ENCODE data around the gene CENPM.

Gene CENPM

DNA sequence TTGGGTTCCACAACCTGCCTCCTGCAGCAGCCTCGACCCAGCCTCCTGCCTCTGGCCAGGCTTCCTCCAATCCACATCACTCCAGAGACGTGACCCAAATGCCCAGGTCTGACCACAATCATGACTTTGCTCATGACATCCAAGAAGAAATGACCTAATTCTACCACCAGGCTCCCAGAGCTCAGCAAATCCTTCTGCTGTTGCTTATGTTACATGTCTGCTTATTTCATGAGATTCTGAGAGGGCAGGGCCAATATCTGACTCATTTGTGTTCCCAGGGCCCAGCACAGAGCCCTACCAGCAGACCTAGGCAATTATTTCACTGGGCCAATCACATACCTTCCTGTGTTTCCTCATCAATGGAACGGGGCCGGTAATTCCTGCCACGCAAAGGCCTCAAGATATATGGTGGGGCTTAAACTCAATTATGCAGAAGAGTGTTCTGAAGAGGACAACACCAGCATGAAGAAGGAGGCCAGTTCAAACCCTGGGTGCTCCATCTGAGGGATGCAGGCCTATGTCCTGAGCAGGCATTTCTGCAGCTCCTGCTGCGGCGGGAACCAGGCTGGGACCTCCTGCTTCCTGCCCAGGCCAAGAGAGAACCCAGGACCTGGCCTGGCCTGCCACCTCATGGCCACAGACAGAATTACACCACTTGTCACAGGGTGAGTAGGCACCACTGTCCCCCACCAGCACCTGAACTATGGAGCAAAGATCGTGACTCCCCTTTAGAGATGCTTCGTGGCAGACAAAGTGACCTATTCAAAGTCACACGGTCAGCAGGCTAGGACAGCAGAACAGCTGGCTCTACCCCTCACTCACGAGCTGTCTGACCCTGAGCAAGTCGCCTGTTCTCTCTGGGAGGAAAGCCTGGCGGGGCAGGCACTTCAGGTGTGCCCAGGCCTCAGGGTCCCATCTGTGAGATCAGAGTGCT, 5.9 kb downstream of the CENPM start:
- Histone ChIP-seq H3K27ac (peak overlapping the region in 1 of 2 donors; percentile 25), H3K9me3 (no peaks in the 10 kb centered on the region), H3K27me3 (peaks cover 0 to 3% of the 10 kb centered on the region in 2 donors), H3K4me1 (peaks cover 0 to 11% (median 6%) of the 10 kb centered on the region in 4 donors), H3K36me3 (no peaks in the 10 kb centered on the region), H3K4me3 (no peak overlapping the region)
- TF ChIP-seq, protein P1, sequence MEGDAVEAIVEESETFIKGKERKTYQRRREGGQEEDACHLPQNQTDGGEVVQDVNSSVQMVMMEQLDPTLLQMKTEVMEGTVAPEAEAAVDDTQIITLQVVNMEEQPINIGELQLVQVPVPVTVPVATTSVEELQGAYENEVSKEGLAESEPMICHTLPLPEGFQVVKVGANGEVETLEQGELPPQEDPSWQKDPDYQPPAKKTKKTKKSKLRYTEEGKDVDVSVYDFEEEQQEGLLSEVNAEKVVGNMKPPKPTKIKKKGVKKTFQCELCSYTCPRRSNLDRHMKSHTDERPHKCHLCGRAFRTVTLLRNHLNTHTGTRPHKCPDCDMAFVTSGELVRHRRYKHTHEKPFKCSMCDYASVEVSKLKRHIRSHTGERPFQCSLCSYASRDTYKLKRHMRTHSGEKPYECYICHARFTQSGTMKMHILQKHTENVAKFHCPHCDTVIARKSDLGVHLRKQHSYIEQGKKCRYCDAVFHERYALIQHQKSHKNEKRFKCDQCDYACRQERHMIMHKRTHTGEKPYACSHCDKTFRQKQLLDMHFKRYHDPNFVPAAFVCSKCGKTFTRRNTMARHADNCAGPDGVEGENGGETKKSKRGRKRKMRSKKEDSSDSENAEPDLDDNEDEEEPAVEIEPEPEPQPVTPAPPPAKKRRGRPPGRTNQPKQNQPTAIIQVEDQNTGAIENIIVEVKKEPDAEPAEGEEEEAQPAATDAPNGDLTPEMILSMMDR (IDR thresholded peaks at IDR 0.05) = peak; percentile 97
- DNase-seq = peak; percentile 85 to 89
- intact Hi-C loops (cut with DNase I; ENCODE audit: low total_unique reads) = loop anchor here (2.0 kb wide), 2 partner anchors 194 to 244 kb away; no protein-coding TSS in a partner anchor

DNA sequence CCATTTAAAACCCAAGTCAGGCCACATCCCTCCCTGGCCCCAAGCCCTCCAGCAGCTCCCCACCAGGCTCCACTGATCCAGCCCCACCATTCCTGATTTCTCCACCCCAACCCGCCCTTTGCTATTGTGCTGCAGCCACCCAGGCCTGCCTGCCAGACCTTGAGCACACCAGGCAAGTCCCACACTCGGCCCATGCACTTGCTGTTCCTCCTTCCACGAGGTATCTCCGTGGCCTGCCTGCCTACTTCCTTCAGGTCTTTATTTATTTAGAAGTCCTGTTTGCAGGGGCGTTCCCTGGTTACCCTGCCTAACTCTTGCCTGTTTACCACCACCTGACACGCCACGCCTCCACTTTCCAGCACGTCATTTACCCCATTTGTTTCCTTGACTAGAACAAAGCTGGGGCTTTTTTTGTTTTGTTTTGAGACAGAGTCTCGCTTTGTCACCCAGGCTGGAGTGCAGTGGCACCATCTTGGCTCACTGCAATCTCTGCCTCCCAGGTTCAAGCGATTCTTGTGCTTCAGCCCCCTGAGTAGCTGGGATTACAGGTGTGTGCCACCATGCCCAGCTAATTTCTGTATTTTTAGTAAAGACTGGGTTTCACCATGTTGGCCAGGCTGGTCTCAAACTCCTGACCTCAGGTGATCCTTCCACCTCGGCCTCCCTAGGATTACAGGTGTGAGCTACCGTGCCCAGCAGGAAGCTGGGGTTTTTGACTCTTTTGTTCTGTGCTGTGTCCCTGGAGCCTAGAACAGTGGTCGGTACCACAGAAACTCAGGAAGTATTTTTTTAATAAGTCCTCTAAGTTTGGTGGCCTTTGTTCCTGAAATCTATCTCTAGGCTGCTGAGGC, 6.7 kb downstream of the CENPM start:
- H3K4me1 ChIP-seq = peaks cover 0 to 7% (median 2%) of the 10 kb centered on the region in 4 donors
- peak overlapping the region in 1 of 2 donors; percentile 25 for H3K27ac ChIP-seq
- peaks cover 0 to 3% of the 10 kb centered on the region in 2 donors for H3K27me3 ChIP-seq
- TF ChIP-seq, protein P1 (IDR thresholded peaks at IDR 0.05) = no peak
- no peak for DNase-seq
- no peaks in the 10 kb centered on the region for H3K36me3 ChIP-seq
- intact Hi-C loops (cut with DNase I; ENCODE audit: low total_unique reads) = loop anchor here (2.0 kb wide), 2 partner anchors 193 to 243 kb away; no protein-coding TSS in a partner anchor
- H3K9me3 ChIP-seq = no peaks in the 10 kb centered on the region
- H3K4me3 ChIP-seq = no peak overlapping the region

DNA sequence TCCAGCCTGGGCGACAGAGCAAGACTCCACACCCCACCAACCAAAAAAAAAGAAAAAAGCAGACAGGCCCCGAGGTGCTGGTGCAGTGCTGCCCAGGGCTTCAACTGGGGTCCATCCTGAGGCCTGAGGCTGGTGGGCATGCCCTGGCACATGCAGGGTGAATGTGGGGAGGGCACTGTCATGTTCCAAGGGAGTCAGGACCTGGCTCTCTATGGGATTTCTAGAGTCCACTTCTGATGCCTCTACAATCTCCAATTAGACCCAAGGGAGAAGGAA, 10.1 kb downstream of the CENPM start:
- no peaks in the 10 kb centered on the region for H3K36me3 ChIP-seq
- H3K9me3 ChIP-seq = no peaks in the 10 kb centered on the region
- TF ChIP-seq, protein P1 (IDR thresholded peaks at IDR 0.05) = no peak
- no peak for DNase-seq
- H3K4me3 ChIP-seq = no peak overlapping the region
- peaks cover 0 to 7% (median 2%) of the 10 kb centered on the region in 4 donors for H3K4me1 ChIP-seq
- H3K27ac ChIP-seq = no peak overlapping the region
- H3K27me3 ChIP-seq = no peaks in the 10 kb centered on the region
- intact Hi-C loops (cut with DNase I; ENCODE audit: low total_unique reads) = no loop called here

DNA sequence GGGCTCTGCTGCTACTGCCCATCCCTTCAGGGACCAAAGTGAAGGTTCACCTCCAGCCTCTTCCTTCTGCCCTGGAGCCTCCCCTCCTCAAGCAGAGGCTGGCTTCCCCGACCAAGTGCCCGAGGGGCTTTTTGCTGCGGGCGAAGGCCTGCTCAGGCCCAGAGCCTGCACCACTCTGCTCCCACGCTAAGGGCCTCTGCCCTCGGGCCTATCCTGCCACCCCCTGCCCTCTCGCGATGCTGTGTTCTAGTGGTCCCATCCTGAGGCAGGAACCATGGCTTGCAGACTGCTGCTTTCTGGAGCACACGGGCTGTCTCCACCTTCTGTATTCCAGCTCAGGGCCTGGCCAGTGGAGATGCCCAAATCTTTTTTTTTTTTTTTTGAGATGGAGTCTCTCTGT, 11.4 kb downstream of the CENPM start:
- TF ChIP-seq, protein P1 (IDR thresholded peaks at IDR 0.05) = no peak
- H3K4me1 ChIP-seq = peaks cover 0 to under 1% (median 0%) of the 10 kb centered on the region in 4 donors
- no peak for DNase-seq
- no peak overlapping the region for H3K27ac ChIP-seq
- intact Hi-C loops (cut with DNase I; ENCODE audit: low total_unique reads) = no loop called here
- H3K27me3 ChIP-seq = no peaks in the 10 kb centered on the region
- H3K4me3 ChIP-seq = no peak overlapping the region
- no peaks in the 10 kb centered on the region for H3K9me3 ChIP-seq
- no peaks in the 10 kb centered on the region for H3K36me3 ChIP-seq

DNA sequence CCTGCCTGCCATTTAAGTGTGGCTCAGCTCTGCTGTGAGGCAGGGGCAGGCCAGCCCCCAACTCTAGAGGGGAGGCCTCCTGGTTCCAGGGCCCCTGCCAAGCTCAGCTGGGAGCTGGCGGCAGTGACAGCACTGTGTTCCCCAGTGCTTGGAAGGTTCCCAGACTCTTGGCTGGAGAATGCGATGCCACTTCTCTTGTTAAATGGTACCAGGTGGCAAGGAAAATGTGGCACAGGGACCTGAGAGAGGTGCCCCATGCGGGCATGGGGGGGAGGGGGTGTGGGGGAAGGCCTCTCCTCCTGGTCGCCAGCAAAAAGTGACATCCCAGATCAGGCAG, 12.0 kb downstream of the CENPM start:
- intact Hi-C loops (cut with DNase I; ENCODE audit: low total_unique reads) = no loop called here
- no peak overlapping the region for H3K4me3 ChIP-seq
- no peak for DNase-seq
- no peak overlapping the region for H3K27ac ChIP-seq
- no peaks in the 10 kb centered on the region for H3K9me3 ChIP-seq
- H3K36me3 ChIP-seq = no peaks in the 10 kb centered on the region
- H3K27me3 ChIP-seq = no peaks in the 10 kb centered on the region
- TF ChIP-seq, protein P1 (IDR thresholded peaks at IDR 0.05) = no peak
- no peaks in the 10 kb centered on the region for H3K4me1 ChIP-seq
